ENCODE results near the gene MS4A2.

DNA sequence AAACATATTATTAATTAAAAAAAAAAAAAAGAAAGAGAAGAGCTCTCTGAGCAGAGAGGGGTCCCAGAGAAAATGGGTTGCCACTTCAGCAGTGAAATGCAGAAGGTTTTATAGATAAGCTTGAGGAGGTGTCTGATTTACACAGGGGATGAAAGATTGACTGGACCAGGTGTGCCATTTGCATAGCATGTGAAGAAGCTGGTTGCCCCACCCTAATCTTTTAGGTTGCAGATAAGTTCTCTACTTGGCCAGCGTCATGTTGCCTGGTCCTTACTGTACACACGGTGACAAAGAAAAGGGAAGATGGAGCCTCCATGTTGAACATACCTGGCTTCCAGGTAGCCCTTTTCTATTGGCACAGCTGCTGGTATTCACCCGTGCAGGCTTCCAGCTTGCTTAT is 41.4 kb downstream of the MS4A2 start:
- TF ChIP-seq, protein P1, sequence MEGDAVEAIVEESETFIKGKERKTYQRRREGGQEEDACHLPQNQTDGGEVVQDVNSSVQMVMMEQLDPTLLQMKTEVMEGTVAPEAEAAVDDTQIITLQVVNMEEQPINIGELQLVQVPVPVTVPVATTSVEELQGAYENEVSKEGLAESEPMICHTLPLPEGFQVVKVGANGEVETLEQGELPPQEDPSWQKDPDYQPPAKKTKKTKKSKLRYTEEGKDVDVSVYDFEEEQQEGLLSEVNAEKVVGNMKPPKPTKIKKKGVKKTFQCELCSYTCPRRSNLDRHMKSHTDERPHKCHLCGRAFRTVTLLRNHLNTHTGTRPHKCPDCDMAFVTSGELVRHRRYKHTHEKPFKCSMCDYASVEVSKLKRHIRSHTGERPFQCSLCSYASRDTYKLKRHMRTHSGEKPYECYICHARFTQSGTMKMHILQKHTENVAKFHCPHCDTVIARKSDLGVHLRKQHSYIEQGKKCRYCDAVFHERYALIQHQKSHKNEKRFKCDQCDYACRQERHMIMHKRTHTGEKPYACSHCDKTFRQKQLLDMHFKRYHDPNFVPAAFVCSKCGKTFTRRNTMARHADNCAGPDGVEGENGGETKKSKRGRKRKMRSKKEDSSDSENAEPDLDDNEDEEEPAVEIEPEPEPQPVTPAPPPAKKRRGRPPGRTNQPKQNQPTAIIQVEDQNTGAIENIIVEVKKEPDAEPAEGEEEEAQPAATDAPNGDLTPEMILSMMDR (conservative IDR thresholded peaks at IDR 0.05; ENCODE audit: low read length) = no peak
- TF ChIP-seq EZH2phosphoT487 (IDR thresholded peaks at IDR 0.05; ENCODE audit: borderline replicate concordance) = no peak
